Testis (tissue), 2 donors: Measurements from ENCODE around the gene MEF2B.

ENCODE experiments used
- POLR2A ChIP-seq: fragments of 450-650 bp; IDR thresholded peaks from one replicate; pipeline ENCODE4 v1.6.1; 2017; ENCODE audit warnings: antibody characterized with exemption, mild to moderate bottlenecking, moderate library complexity
- TF ChIP-seq, protein P1 (sequence below), 3 experiments: fragments of 450-650 bp in 2 of 3; fragments of 200-600 bp in 1 of 3; sonication (generic) in 1 of 3; IDR thresholded peaks; one replicate each; pipeline ENCODE4 v1.5.1; 2016 to 2019; ENCODE audit warnings: antibody characterized with exemption in 3 of 3, mild to moderate bottlenecking in 2 of 3, moderate library complexity in 1 of 3

GRCh38 chr19:19212916-19213315 is 42.9 kb upstream of the MEF2B start:
- no peak for TF ChIP-seq POLR2A
- TF ChIP-seq, protein P1, sequence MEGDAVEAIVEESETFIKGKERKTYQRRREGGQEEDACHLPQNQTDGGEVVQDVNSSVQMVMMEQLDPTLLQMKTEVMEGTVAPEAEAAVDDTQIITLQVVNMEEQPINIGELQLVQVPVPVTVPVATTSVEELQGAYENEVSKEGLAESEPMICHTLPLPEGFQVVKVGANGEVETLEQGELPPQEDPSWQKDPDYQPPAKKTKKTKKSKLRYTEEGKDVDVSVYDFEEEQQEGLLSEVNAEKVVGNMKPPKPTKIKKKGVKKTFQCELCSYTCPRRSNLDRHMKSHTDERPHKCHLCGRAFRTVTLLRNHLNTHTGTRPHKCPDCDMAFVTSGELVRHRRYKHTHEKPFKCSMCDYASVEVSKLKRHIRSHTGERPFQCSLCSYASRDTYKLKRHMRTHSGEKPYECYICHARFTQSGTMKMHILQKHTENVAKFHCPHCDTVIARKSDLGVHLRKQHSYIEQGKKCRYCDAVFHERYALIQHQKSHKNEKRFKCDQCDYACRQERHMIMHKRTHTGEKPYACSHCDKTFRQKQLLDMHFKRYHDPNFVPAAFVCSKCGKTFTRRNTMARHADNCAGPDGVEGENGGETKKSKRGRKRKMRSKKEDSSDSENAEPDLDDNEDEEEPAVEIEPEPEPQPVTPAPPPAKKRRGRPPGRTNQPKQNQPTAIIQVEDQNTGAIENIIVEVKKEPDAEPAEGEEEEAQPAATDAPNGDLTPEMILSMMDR (IDR thresholded peaks at IDR 0.05): no peak
